ENCODE measurements around the gene TM4SF4. TPM values are rescaled to one million over a fixed set of nuclear protein-coding genes. Genes with fewer than 3 reads are reported as not detected.

TM4SF4 gene
- total RNA-seq, 1 donor from 2014 or later, result not detected

DNA sequence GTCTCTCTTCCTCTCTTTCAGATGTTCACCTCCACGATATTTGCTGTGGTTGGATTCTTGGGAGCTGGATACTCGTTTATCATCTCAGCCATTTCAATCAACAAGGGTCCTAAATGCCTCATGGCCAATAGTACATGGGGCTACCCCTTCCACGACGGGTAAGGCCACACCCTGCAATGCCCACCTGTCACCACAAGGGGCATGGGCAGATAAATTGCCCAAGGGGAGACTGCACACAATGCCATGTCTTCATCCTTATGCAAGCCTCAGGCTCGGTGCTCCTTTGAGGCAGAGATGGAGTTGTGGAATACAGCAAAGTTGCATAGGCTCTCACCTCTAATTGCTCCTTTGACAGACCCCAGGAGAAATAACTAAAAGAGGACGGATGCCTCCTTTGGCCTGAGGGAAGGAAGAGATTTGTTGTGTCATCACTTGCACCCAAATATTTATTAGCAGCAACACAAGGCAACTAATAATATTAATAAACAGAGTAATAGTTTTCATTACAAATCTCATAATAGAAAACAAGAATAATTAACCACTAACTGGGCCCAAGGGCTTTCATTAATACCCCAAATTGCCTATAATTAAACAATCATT is 13.2 kb downstream of the TM4SF4 start:
- Histone ChIP-seq H3K36me3 (no peaks in the 10 kb centered on the region), H3K4me3 (no peak overlapping the region)
- intact Hi-C loops (cut with DNase I), result no loop called here

DNA sequence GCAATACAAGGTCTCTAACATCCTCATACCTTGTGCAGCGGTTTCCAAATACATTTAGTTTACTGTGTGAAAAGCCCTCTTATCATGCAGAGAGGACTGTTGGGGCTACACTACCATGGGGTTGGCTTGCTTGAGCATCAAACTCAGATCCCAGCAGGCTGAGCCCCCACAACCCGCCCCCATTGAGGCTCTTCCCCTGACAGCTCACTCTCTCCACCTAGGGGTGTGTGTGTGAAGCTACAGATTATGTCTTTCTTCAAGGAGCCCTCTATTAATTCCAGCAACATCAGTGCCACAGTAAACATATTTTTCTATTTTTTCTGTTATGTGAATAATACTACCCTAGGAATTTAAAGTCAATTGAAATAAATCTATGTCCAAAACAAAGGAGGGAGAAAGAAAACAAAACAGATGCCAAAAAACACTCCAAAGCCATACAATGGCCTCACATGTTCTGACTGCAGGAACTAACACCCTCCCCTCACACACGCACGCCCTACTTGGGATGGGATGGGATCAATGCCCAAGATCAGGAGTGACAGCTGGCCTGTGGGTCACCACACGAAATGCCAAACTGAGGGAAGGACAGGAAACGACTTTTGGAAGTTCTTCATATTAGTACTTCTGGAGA is 14.7 kb downstream of the TM4SF4 start:
- H3K27ac ChIP-seq, result no peak overlapping the region
- peak in 1 of 2 donors; percentile 52 for DNase-seq (ENCODE audit: extremely low spot score in 2 of 2)
- H3K9me3 ChIP-seq, result no peaks in the 10 kb centered on the region
- no peaks in the 10 kb centered on the region for H3K36me3 ChIP-seq
- H3K4me3 ChIP-seq, result no peak overlapping the region
- H3K27me3 ChIP-seq, result no peaks in the 10 kb centered on the region
- no peak for TF ChIP-seq POLR2A (IDR thresholded peaks at IDR 0.05)
- TF ChIP-seq, protein P1, sequence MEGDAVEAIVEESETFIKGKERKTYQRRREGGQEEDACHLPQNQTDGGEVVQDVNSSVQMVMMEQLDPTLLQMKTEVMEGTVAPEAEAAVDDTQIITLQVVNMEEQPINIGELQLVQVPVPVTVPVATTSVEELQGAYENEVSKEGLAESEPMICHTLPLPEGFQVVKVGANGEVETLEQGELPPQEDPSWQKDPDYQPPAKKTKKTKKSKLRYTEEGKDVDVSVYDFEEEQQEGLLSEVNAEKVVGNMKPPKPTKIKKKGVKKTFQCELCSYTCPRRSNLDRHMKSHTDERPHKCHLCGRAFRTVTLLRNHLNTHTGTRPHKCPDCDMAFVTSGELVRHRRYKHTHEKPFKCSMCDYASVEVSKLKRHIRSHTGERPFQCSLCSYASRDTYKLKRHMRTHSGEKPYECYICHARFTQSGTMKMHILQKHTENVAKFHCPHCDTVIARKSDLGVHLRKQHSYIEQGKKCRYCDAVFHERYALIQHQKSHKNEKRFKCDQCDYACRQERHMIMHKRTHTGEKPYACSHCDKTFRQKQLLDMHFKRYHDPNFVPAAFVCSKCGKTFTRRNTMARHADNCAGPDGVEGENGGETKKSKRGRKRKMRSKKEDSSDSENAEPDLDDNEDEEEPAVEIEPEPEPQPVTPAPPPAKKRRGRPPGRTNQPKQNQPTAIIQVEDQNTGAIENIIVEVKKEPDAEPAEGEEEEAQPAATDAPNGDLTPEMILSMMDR (IDR thresholded peaks at IDR 0.05), result no peak
- no peak for TF ChIP-seq POLR2AphosphoS5 (IDR thresholded peaks at IDR 0.05; ENCODE audit: insufficient read depth in 1 of 2, low read depth in 1 of 2)
- intact Hi-C loops (cut with DNase I), result no loop called here
- no peaks in the 10 kb centered on the region for H3K4me1 ChIP-seq

More for the DNA sequence above, 13.2 kb downstream of the TM4SF4 start:
- TF ChIP-seq, protein P1 (IDR thresholded peaks at IDR 0.05), result no peak
- TF ChIP-seq POLR2AphosphoS5 (IDR thresholded peaks at IDR 0.05; ENCODE audit: insufficient read depth in 1 of 2, low read depth in 1 of 2) (no peak), POLR2A (IDR thresholded peaks at IDR 0.05) (no peak)
- DNase-seq (ENCODE audit: extremely low spot score in 2 of 2), result no peak
- H3K27ac ChIP-seq, result no peak overlapping the region
- no peaks in the 10 kb centered on the region for H3K4me1 ChIP-seq
- H3K27me3 ChIP-seq, result no peaks in the 10 kb centered on the region
- no peaks in the 10 kb centered on the region for H3K9me3 ChIP-seq

DNA sequence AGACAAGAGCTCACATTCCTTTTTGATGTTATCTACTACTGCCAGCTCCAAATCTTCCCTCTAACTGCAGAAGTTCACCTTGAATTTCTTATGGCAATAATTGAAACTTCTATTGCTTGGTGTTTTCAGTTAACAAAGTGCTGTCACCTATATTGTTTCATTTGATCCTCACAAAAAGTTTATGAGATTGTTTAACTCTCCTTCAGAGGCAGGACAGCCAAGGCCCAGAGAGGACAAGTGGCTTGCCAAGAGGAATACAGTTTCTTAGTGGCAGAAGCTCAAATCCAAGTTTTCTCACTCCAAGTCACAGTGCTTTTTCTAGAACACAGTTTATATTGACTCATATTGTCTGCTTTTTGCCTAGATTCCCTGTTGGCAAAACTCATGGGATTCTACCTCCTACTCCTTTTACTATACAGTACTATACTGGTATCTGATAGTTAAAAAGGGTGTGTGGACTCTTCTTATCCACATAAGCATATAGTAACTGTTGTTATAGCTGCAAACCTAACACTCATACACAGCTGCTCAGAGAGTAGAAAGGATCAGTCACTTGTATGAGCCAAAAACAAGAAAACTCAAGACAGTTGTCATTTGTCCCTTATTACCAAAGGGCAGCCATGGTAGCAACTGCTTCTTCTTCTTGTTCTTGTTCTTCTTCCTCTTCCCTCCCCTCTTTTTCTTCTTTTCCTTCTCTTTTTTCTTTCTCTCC is 15.9 kb downstream of the TM4SF4 start:
- Histone ChIP-seq H3K4me3 (no peak overlapping the region), H3K27me3 (no peaks in the 10 kb centered on the region), H3K4me1 (no peaks in the 10 kb centered on the region), H3K36me3 (no peaks in the 10 kb centered on the region), H3K27ac (no peak overlapping the region), H3K9me3 (no peaks in the 10 kb centered on the region)
- TF ChIP-seq POLR2AphosphoS5 (IDR thresholded peaks at IDR 0.05; ENCODE audit: insufficient read depth in 1 of 2, low read depth in 1 of 2) (no peak), POLR2A (IDR thresholded peaks at IDR 0.05) (no peak)
- TF ChIP-seq, protein P1 (IDR thresholded peaks at IDR 0.05), result no peak
- DNase-seq (ENCODE audit: extremely low spot score in 2 of 2), result no peak
- intact Hi-C loops (cut with DNase I), result loop anchor here (10.0 kb wide), 1 partner anchor 284 kb away; no protein-coding TSS in a partner anchor

DNA sequence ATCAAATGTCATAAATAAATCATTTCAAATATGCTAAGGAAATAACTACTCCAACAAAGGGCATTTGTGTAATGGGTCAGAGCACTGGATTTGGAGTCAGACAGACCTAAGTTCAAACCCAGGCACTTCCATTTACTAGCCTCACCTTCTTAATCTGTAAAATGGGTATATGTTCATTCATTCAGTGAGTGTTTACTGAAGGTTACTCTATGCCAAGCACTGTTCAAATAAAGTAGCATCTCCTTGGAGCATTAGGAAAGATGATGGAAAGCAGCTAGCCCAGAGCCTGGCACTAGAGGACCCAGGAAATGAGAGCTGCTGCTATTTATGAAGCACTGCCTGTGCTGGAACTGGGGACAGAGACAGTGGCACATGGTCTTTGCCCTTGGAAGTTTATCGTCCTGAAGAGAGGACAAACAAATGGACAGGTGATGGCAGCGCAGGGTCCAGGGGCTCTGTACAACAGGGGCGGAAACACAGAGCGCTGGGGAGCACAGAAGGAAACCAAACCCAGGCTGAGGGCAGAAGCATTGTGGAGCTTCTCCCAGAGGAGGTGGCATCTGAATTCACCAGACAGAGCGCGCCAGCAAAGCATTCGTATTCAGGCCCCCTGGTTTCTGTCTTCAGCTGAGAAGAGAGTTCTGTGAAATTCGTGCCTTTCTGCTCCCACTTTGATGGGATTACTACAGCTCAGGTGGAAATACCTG is 19.0 kb downstream of the TM4SF4 start:
- Histone ChIP-seq H3K4me1 (no peaks in the 10 kb centered on the region), H3K36me3 (no peaks in the 10 kb centered on the region), H3K27ac (no peak overlapping the region), H3K27me3 (no peaks in the 10 kb centered on the region), H3K4me3 (no peak overlapping the region), H3K9me3 (no peaks in the 10 kb centered on the region)
- no peak for TF ChIP-seq POLR2AphosphoS5 (IDR thresholded peaks at IDR 0.05; ENCODE audit: insufficient read depth in 1 of 2, low read depth in 1 of 2)
- TF ChIP-seq, protein P1 (IDR thresholded peaks at IDR 0.05), result no peak
- peak in 1 of 2 donors; percentile 65 for DNase-seq (ENCODE audit: extremely low spot score in 2 of 2)
- intact Hi-C loops (cut with DNase I), result loop anchor here (10.0 kb wide), 1 partner anchor 281 kb away; no protein-coding TSS in a partner anchor

All from vagina (tissue), 2 donors.